Skin of body (tissue), 2 donors: ENCODE data around the gene AKAP4. TPM values are rescaled to one million over a fixed set of nuclear protein-coding genes. Genes with fewer than 3 reads are reported as not detected.

Source experiments
- DNase-seq: peaks from one replicate; lab custom pipeline; 2025; lab: John Stamatoyannopoulos, UW
- total RNA-seq: library from RNA; depleted of rRNA; stranded (reverse); fragments of >200 nt; gene quantifications from one replicate; pipeline ENCODE4 v1.2.3, GENCODE V29; 2014

Gene AKAP4, protein sequence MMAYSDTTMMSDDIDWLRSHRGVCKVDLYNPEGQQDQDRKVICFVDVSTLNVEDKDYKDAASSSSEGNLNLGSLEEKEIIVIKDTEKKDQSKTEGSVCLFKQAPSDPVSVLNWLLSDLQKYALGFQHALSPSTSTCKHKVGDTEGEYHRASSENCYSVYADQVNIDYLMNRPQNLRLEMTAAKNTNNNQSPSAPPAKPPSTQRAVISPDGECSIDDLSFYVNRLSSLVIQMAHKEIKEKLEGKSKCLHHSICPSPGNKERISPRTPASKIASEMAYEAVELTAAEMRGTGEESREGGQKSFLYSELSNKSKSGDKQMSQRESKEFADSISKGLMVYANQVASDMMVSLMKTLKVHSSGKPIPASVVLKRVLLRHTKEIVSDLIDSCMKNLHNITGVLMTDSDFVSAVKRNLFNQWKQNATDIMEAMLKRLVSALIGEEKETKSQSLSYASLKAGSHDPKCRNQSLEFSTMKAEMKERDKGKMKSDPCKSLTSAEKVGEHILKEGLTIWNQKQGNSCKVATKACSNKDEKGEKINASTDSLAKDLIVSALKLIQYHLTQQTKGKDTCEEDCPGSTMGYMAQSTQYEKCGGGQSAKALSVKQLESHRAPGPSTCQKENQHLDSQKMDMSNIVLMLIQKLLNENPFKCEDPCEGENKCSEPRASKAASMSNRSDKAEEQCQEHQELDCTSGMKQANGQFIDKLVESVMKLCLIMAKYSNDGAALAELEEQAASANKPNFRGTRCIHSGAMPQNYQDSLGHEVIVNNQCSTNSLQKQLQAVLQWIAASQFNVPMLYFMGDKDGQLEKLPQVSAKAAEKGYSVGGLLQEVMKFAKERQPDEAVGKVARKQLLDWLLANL
- not detected for total RNA-seq

- no peak for DNase-seq
These were observed at the start of gene AKAP4 for GRCh38 chrX:50200907-50201306. Gene AKAP4, minus strand, starts transcription at chrX:50201007. Its CDS starts 118 bp downstream, at chrX:50200889.

DNA sequence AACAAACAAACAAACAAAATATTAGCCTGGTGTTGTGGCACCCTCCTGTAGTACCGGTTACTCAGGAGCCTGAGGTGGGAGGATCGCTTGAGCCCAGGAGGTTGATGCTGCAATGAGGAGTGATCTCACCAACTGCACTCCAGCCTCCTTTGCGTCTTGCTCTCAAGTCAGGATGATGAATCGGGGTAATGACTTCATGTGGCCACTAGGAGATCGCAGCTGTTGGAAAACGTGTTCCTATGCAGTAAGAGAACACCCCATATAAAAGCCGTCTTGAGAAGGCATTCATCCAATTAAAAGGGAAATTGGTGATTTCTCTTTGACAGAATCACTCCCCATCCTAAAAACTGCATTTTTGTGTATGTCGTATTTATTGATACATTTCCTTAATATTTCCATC lies 10.7 kb upstream of the AKAP4 start:
- no peak for DNase-seq

DNA sequence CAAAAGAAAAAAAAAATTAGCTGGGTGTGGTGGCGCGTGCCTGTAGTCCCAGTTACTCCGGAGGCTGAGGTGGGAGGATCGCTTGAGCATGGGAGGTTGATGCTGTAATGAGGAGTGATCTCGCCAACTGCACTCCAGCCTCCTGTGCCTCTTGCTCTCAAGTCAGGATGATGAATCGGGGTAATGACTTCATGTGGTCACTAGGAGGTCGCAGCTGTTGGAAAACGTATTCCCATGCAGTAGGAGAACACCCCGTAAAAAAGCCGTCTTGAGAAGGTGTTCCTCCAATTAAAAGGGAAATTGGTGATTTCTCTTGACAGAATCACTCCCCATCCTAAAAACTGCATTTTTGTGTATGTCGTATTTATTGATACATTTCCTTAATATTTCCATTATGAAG lies 5.9 kb upstream of the AKAP4 start:
- DNase-seq = no peak

DNA sequence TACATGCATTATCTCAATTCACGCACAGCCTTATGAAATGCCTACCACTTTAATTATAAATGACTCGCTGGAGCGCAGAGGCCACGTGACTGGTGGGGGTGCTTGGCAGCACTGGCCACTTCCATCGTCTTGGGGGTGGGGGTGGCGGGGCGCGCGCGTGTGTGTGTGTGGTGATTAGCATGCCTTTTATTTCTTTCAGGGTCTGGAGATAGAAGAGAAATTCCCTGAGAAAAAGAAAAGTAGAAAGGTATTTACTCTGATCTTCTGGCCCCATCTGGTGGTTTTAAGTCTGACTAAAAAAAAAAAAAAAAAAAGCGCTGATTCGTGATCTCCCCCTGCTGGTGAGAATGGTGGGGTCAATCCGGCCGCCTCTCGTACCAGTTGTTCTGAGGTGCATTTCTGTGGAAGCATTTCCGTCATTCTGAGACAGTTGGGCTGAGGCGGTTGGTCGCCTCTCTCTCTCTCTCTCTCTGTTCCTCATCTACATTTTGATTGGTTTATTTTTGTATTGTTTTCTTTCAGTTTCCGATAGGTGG lies 3.6 kb upstream of the AKAP4 start, which contains the start of gene CCNB3:
TSS of gene CCNB3 (plus strand) at position 402 of the 536 bp plus-strand sequence. CDS start 80,399 bp downstream, outside the sequence.
- DNase-seq = peak; percentile 58

GRCh38 chrX:50202539-50202938 lies 1.7 kb upstream of the AKAP4 start:
- DNase-seq = no peak

DNA sequence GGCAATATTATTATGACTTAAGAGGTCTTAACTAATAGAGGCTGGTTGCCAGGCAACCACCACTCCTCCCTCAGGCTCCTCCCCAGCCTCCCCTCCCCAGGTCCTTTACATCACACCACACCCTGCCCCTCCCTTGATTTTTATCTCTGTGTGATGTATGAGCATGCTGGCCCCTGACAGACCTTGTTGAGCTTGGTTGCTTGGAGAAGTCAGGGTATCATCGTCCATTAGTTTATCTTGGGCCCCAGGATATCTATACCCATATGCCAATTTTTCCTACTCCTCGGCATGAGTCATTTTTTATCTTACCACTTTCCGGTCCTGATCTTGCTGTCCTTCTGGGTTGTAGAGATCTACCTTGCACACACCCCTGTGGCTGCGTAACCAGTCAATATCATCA lies 2.5 kb downstream of the AKAP4 start:
- no peak for DNase-seq

DNA sequence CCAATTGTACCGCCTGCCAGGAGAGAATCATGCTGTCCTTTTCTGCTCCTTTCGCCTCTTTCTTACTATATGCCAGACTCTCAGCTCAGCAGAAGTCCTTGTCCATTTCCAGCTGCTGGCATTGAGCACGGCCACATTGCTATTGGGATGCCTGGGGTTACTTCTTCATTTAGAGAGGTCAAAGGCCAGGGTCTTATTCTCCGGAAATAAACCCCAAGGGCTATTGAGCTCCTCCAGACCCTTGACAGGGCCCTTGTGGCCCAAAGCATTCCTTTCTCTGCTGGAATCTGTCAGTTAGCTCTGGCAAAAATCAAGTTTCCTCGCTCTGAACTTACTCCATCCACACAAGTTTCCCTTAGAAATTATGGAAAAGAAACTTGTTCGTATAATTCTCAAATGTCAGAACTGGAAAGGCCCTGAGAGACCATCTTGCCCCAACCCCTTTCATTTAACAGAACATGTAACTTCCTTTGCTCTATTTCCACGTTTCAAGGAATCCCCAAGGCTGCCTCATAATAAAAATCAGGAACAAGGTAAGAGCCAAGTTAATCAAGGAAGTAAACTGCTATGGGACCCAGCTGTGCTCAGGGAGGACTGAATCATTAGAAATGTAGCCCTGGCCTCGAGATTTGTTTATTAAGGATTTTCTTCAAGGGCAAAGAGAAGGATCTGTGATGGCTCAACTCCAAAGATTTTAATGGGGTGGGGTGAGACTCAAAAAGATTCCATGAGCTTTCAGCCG lies 11.8 kb downstream of the AKAP4 start:
- no peak for DNase-seq

- no peak for DNase-seq
These were observed 16.9 kb downstream of the AKAP4 start for GRCh38 chrX:50183891-50184290.

DNA sequence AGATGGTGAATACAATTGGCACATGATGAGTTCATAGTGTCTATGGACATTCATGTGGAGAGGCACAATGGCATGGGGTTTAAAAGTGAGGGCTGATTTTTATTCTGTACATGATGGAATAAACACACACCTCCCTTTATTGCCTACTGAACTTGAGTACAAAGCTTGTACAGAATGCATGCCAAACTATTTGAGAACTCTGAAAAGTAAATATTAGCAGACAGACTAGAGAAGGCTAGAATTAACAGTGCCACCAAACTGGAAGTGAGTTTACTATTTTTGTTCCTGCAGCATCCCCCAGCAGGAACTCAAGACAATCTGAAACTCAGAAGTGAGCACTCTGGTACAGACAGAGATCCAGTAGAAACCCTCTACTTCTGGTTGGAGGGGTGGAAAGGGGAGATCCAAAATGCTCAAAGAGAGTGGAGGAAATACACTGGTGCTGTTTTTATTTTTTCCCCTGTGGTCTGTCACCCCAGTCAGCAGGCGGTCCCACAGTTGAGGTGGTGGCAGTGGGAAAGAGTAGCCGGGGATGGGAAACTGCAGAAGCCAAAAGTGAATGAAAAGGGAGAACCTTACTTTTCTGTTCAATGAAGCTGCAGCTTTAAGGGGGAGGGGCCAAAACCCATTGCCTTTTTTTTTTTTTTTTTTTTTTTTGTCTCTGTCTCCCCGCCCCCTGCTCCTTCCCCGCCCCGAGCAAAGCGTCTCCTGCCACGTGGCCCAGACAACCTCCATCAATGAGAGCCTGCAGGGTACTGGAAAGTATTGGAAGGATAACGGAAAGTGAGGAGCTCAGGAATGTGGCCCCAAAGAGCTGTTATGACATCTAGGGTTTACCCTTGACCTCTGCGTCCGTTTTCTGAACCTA lies 20.5 kb downstream of the AKAP4 start:
- DNase-seq = no peak

DNA sequence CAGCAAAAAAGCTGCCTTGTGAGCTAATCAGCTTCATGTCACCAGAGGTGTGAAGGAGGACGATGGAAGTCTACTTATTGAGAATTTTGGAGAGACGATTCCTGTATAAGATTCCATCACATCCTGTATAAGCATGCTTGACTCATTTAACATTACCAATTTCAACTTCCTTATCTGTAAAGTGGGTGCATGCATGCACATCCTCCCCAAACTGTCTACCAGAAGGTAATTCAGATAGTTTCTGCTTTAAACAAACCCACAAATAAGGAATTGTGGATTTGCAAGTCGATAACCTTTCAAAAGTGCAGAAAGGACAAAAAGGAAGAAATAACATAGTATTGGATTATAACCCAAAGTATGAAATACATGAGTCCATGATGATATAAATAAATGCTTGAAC lies 31.1 kb downstream of the AKAP4 start:
- DNase-seq = no peak

GRCh38 chrX:50168241-50168687 lies 32.5 kb downstream of the AKAP4 start:
- DNase-seq = no peak

DNA sequence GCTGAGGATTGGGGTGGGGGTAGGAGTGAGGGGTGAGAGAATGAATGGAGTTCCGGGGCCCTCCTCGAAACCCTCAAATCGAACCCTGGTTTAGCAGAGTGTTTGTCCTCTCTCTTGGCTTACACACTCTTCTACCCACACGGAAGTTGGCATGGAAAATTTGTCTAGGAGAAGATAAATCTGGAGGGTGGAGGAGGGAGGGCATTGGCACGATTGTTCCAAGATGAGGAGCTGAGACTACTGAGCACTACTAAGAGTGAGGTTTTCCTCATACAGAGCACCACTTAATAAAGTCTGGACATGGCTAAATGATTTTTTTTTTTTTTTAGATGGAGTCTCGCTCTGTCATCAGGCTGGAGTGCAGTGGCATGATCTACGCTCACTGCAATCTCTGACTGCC lies 33.4 kb downstream of the AKAP4 start:
- DNase-seq = no peak

DNA sequence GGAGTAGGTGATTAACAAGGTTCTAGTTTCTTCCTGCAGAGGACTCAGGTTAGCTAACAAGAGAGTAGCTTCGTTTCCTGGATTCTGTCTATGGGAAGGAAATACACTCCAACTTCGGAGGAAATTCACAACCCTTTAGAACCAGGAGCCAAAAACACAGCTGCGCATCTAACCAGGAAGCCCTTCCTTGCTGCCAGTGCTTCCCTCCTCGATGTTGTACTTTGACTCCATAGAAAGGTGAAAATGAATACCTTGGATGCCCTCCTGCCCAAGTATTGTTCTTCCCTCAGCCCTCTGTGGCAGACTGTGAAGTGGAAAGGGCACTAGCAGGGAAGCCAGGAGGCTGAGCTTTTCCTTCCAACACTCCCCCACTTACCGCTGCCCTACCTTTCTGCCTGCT lies 35.1 kb downstream of the AKAP4 start:
- DNase-seq = no peak

- DNase-seq = no peak
These were observed 39.7 kb downstream of the AKAP4 start for GRCh38 chrX:50161127-50161526.

GRCh38 chrX:50158593-50158992 lies 42.2 kb downstream of the AKAP4 start:
- DNase-seq = no peak

DNA sequence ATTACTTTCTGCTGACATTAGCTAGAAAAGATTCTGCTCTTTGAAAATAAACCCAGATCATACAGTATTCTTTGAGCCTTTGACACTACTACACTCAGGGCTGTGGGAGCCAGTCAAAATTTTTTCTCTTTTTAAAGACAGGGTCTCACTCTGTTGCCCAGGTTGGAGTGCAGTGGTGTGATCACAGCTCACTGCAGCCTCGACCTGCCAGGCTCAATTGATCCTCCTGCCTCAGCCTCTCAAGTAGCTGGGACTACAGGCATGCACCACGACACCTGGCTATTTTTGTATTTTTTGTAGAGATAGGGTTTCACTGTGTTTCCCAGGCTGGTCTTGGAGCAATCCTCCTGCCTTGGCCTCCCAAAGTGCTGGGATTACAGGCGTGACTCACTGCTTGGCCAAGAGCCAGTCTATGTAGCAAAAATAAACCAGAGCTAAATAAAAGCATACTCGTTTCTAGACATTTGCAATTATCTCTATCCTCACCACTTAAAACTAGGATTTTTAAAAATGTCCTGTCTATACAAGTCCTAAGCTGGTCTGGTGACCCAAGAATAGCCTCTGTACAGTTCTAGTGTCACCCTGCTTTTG lies 43.2 kb downstream of the AKAP4 start:
- no peak for DNase-seq

DNA sequence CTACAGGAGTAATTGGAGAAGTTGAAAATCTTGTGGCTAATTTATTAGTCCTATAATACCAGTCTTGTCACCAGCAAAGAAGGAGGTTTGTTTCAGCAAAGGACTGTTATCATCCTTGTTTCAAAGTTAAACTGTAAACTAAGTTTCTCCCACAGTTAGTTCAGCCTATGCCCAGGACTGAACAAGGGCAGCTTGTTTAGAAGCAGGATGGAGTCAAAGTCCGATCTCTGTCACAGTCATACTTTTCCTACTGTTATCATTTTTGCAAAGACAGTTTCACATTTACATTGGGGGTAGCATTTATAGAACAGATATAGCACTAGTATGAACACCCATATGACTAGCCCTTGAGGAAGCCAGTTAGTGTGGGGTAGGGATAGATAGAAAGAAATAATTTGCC lies 46.4 kb downstream of the AKAP4 start:
- DNase-seq = no peak

DNA sequence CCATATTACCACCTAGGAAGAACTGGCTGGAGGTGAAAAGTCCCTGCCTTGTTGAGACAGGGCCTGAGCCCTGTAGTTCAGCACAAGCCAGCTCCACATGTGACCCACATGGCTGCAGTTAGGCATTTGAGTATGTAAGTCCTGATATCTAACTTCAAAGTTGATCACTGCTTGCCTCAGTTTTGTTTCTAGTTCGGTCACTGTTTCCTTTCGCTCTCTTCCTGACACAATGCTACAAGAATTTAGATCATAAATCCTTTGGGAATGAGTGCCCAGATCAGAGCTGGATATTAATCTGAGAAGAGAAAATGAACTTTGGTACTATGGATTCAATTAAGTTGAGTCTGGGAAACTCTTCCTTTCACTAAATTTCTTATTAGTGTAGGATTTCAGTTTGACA lies 48.4 kb downstream of the AKAP4 start:
- DNase-seq = peak; percentile 34

DNA sequence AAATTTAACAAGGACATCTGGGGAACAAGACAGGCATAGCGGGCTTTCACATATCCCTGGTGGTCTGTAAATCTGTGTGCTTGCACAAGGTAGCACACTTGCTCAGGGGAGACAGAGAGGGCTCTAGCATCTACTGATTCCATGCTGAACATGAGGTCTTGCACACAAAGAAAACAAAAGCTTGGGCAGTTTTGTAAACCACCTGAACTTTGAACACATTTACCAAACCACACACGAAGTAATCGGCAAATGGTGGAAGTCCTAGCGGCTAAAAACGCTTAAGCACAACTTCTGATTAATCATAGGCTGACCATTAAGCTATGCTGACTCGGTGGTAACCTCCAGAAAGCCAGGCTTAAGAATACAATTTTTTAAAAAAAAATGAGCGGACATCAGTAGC lies 52.8 kb downstream of the AKAP4 start:
- no peak for DNase-seq
